Neural cell (in vitro differentiated cells): ENCODE data around the gene DBH. TPM values are rescaled to one million over a fixed set of nuclear protein-coding genes. Genes with fewer than 3 reads are reported as not detected.

Experiments
- H2AFZ ChIP-seq: fragments of 200-600, 300-800 bp; sonication (generic), shearing (Covaris generic); 2 replicates; pipeline ENCODE4 v1.6.0; 2014; ENCODE audit warnings: low read depth, mild to moderate bottlenecking, antibody characterized with exemption, low read length, moderate library complexity
- H3F3A ChIP-seq: fragments of 200-600 bp; shearing (Covaris generic); 2 replicates; pipeline ENCODE4 v1.6.1; 2016; ENCODE audit warnings: mild to moderate bottlenecking, moderate library complexity, mixed read lengths, antibody characterized with exemption, low read length; ENCODE audit not compliant: insufficient read depth, poor library complexity, severe bottlenecking
- H3K27ac ChIP-seq: fragments of 200-600, 300-800 bp; sonication (generic), shearing (Covaris generic); 2 replicates; pipeline ENCODE4 v1.5.1; 2014; ENCODE audit warnings: mild to moderate bottlenecking, low read length, moderate library complexity
- H3K27me3 ChIP-seq: fragments of 300-800, 200-600 bp; sonication (generic), shearing (Covaris generic); 2 replicates; pipeline ENCODE4 v1.6.0; 2014; ENCODE audit warnings: mild to moderate bottlenecking, low read depth, low read length, moderate library complexity; ENCODE audit not compliant: insufficient read depth
- H3K36me3 ChIP-seq: fragments of 300-800, 200-600 bp; sonication (generic), shearing (Covaris generic); 2 replicates; pipeline ENCODE4 v1.5.1; 2014; ENCODE audit warnings: mild to moderate bottlenecking, antibody characterized with exemption, low read length, moderate library complexity; ENCODE audit not compliant: insufficient read depth
- H3K4me2 ChIP-seq: fragments of 300-800, 200-600 bp; sonication (generic), shearing (Covaris generic); 2 replicates; pipeline ENCODE4 v1.6.0; 2014; ENCODE audit warnings: mild to moderate bottlenecking, low read length
- H3K4me3 ChIP-seq: fragments of 300-800, 200-600 bp; sonication (generic), shearing (Covaris generic); 2 replicates; pipeline ENCODE4 v1.5.1; 2014; ENCODE audit warnings: mild to moderate bottlenecking, low read length, moderate library complexity
- H3K79me2 ChIP-seq: fragments of 200-600 bp; shearing (Covaris generic); replicated peaks from 2 replicates; pipeline ENCODE4 v1.6.0; 2014; ENCODE audit warnings: mild to moderate bottlenecking, low read length, moderate library complexity; ENCODE audit not compliant: insufficient read depth
- H3K9ac ChIP-seq: fragments of 300-800, 200-600 bp; sonication (generic), shearing (Covaris generic); 2 replicates; pipeline ENCODE4 v1.6.1; 2016; ENCODE audit warnings: mild to moderate bottlenecking, low read length, mixed read lengths
- H3K9me2 ChIP-seq: fragments of 200-600 bp; shearing (Covaris generic); 2 replicates; pipeline ENCODE4 v1.6.1; 2016; ENCODE audit warnings: mild to moderate bottlenecking, low read length, mixed read lengths; ENCODE audit not compliant: insufficient read depth
- H3K9me3 ChIP-seq: fragments of 200-600, 300-800 bp; sonication (generic), shearing (Covaris generic); 2 replicates; pipeline ENCODE4 v1.6.1; 2016; ENCODE audit warnings: mild to moderate bottlenecking, mixed run types, low read length, moderate library complexity, mixed read lengths
- H4K20me1 ChIP-seq: fragments of 200-600 bp; shearing (Covaris generic); 2 replicates; pipeline ENCODE4 v1.6.1; 2016; ENCODE audit warnings: mild to moderate bottlenecking, mixed run types; ENCODE audit not compliant: insufficient read depth
- CTCF ChIP-seq: fragments of 450-650 bp; IDR thresholded peaks from 2 replicates; pipeline ENCODE4 v1.5.1; 2014; ENCODE audit warnings: antibody characterized with exemption, mild to moderate bottlenecking, moderate library complexity; ENCODE audit not compliant: poor library complexity, severe bottlenecking
- EP300 ChIP-seq: fragments of 450-650 bp; conservative IDR thresholded peaks from 2 replicates; pipeline ENCODE4 v1.6.1; 2014; ENCODE audit warnings: antibody characterized with exemption, mild to moderate bottlenecking, moderate library complexity; ENCODE audit not compliant: poor library complexity, severe bottlenecking
- EZH2 ChIP-seq: fragments of 200-600, 300-800 bp; shearing (Covaris generic), sonication (generic); IDR thresholded peaks from 2 replicates; pipeline ENCODE4 v1.6.1; 2014; ENCODE audit warnings: antibody characterized with exemption, low read length, borderline replicate concordance, mild to moderate bottlenecking; ENCODE audit not compliant: insufficient read depth, poor library complexity, severe bottlenecking
- MXI1 ChIP-seq: fragments of 450-650 bp; conservative IDR thresholded peaks from 2 replicates; pipeline ENCODE4 v1.6.1; 2014; ENCODE audit warnings: antibody characterized with exemption, mild to moderate bottlenecking; ENCODE audit not compliant: poor library complexity, severe bottlenecking
- POLR2AphosphoS5 ChIP-seq: IDR thresholded peaks from 2 replicates; pipeline ENCODE4 v1.6.1; 2012
- RAD21 ChIP-seq: fragments of 450-650 bp; conservative IDR thresholded peaks from 2 replicates; pipeline ENCODE4 v1.6.1; 2014; ENCODE audit warnings: antibody characterized with exemption, mild to moderate bottlenecking, moderate library complexity
- REST ChIP-seq: IDR thresholded peaks from 2 replicates; pipeline ENCODE4 v1.6.1; 2012; ENCODE audit warnings: borderline replicate concordance
- SMC3 ChIP-seq: fragments of 450-650 bp; conservative IDR thresholded peaks from 2 replicates; pipeline ENCODE4 v1.6.1; 2014; ENCODE audit warnings: antibody characterized with exemption, mild to moderate bottlenecking, moderate library complexity; ENCODE audit not compliant: poor library complexity
- TAF1 ChIP-seq: IDR thresholded peaks from 2 replicates; pipeline ENCODE4 v1.6.1; 2012; ENCODE audit warnings: low read depth
- polyA plus RNA-seq: library from polyadenylated mRNA; depleted of rRNA; stranded (reverse); fragments of >200 nt; gene quantifications from 2 replicates; pipeline ENCODE4 v1.2.3, GENCODE V29; 2014

The DBH gene
- polyA plus RNA-seq, 1 donor from 2014 or later: not detected

DNA sequence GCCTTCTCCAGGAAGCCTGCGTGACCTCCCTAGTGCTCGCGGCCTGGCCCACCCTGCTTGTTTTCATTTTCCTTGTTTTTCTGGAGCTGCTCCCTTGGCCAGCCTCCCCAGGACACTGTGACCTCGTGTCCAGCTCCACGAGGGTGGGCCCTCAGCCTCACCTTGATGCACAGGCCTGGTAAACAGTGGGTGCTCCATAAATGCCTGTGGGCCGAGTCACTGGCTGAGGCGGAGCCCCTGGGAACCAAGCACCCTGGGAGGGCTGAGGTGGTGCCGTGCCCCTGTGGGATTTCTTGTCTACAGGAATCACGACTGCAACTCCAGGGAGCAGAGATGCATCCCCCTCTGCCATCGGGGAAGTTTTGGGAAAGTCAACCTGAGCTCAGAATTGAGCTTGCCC lies 44.2 kb upstream of the DBH start:
- H3K9me2 ChIP-seq: no peaks in the 10 kb centered on the region
- H3K27me3 ChIP-seq: no peaks in the 10 kb centered on the region
- H3K79me2 ChIP-seq: no peaks in the 10 kb centered on the region
- no peak overlapping the region for H3K4me2 ChIP-seq
- H2AFZ ChIP-seq: no peak overlapping the region
- H3K9me3 ChIP-seq: no peaks in the 10 kb centered on the region
- H3K9ac ChIP-seq: no peak overlapping the region
- H3F3A ChIP-seq: no peaks in the 10 kb centered on the region
- H3K4me3 ChIP-seq: no peak overlapping the region
- TF ChIP-seq REST (no peak), RAD21 (no peak), MXI1 (no peak), POLR2AphosphoS5 (no peak), EZH2 (no peak), EP300 (no peak), SMC3 (no peak), TAF1 (no peak), CTCF (no peak)
- H3K27ac ChIP-seq: no peak overlapping the region
- no peaks in the 10 kb centered on the region for H4K20me1 ChIP-seq
- H3K36me3 ChIP-seq: no peaks in the 10 kb centered on the region

- Histone ChIP-seq H3F3A (no peaks in the 10 kb centered on the region), H3K4me2 (no peak overlapping the region), H3K4me3 (no peak overlapping the region), H3K27ac (no peak overlapping the region), H4K20me1 (no peaks in the 10 kb centered on the region), H3K9ac (no peak overlapping the region), H3K79me2 (no peaks in the 10 kb centered on the region), H3K27me3 (no peaks in the 10 kb centered on the region), H3K9me3 (no peaks in the 10 kb centered on the region), H3K36me3 (no peaks in the 10 kb centered on the region), H2AFZ (no peak overlapping the region), H3K9me2 (no peaks in the 10 kb centered on the region)
- TF ChIP-seq RAD21 (no peak), CTCF (no peak), POLR2AphosphoS5 (no peak), MXI1 (no peak), TAF1 (no peak), SMC3 (no peak), REST (no peak), EZH2 (no peak)
Observed at GRCh38 chr9:133592731-133593409, 43.3 kb upstream of the DBH start.
